Measurements from ENCODE around the gene UTRN. TPM values are rescaled to one million over a fixed set of nuclear protein-coding genes. Genes with fewer than 3 reads are reported as not detected.

The UTRN gene
- total and polyA plus RNA-seq, 9 donors, result 40.8 to 110 (median 61.4) TPM

DNA sequence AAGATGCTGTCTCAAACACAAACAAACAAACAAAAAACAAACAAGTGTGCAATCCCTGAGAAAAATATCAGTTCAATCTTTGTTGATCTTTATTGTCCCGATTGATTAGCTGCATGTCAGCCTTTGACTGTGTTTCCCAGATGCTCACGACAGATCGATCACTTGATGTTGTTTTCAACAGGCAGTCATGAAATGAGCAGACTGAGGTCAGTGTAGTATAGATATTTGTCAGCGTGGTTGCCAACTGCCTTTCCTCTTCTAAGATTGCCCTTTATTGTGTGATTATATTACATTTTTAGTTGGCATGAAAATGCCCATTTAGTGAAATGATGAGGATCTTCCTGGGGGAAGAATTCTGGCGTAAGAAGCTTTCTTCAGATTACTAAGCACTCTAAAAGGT, 25.6 kb downstream of the UTRN start:
- no peaks in the 10 kb centered on the region for H3K9me3 ChIP-seq (replicated peaks; ENCODE audit: control insufficient read depth, low read depth, low read length)
- 83% methylated on average over 2 of the region's 5 CpGs for WGBS (ENCODE audit: insufficient coverage)
- H3K36me3 ChIP-seq (ENCODE audit: control insufficient read depth, insufficient read depth, low read length), result peaks cover 15% of the 10 kb centered on the region
- H3K27me3 ChIP-seq (ENCODE audit: control insufficient read depth, insufficient read depth, low read length), result no peaks in the 10 kb centered on the region
- no peak for DNase-seq
- H3K4me3 ChIP-seq (ENCODE audit: low read length), result no peak overlapping the region
- H3K4me1 ChIP-seq (ENCODE audit: control insufficient read depth, insufficient read depth, low read length), result peaks cover 8% of the 10 kb centered on the region
- H3K27ac ChIP-seq (ENCODE audit: low read length), result no peak overlapping the region

DNA sequence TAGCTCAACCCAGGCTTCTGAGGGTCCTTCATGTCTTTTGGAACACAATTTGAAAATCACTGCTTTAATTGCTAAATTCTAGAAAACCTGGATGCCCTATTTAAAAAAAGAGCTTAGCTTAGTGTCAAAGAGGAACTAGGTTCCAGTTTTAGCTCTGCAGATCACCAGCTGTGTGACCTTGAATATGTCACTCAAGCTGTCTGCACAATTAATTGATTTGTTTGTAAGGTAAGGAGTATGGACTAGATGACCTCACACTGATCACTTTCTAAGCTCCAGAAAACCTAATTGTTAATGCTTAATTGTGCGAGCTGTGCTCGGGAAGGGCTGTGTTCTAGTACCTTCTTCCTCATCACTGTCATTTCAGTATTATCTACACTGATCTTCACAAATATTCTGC, 26.2 kb downstream of the UTRN start:
- H3K27me3 ChIP-seq (ENCODE audit: control insufficient read depth, insufficient read depth, low read length), result no peaks in the 10 kb centered on the region
- H3K27ac ChIP-seq (ENCODE audit: low read length), result no peak overlapping the region
- no peak overlapping the region for H3K4me3 ChIP-seq (ENCODE audit: low read length)
- H3K4me1 ChIP-seq (ENCODE audit: control insufficient read depth, insufficient read depth, low read length), result peaks cover 8% of the 10 kb centered on the region
- no peak for DNase-seq
- no peaks in the 10 kb centered on the region for H3K9me3 ChIP-seq (replicated peaks; ENCODE audit: control insufficient read depth, low read depth, low read length)
- peaks cover 15% of the 10 kb centered on the region for H3K36me3 ChIP-seq (ENCODE audit: control insufficient read depth, insufficient read depth, low read length)
- WGBS (ENCODE audit: insufficient coverage), result no CpG with 5 or more reads among the region's 2 CpGs

DNA sequence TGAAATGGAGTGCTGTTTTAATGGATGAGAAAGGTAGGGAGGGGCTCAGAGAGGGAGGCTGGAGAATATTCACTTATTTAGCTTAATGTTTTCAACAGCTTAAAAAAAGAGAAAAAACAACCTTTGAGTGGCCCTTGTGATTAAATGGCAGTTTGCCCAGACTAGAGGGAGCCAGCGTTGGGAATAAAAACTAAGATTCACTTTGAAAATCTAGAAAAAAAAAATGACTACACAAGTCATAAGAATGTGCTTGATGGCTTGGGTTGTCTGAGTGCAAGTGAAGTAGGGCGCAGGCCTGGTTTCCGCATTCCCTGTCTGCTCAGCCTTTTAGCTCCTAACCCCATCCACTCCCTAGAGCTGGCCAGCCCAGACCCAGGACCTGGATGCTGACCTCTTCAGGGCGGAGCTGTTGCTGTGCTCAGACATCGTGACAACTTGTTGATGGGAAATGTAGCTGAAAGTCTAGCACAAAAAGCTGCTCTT, 28.9 kb downstream of the UTRN start:
- H3K4me3 ChIP-seq (ENCODE audit: low read length), result no peak overlapping the region
- 56% methylated on average over 2 of the region's 5 CpGs for WGBS (ENCODE audit: insufficient coverage)
- peak overlapping the region; percentile 56 for H3K27ac ChIP-seq (ENCODE audit: low read length)
- H3K36me3 ChIP-seq (ENCODE audit: control insufficient read depth, insufficient read depth, low read length), result peaks cover 10% of the 10 kb centered on the region
- peaks cover 8% of the 10 kb centered on the region for H3K4me1 ChIP-seq (ENCODE audit: control insufficient read depth, insufficient read depth, low read length)
- H3K9me3 ChIP-seq (replicated peaks; ENCODE audit: control insufficient read depth, low read depth, low read length), result no peaks in the 10 kb centered on the region
- H3K27me3 ChIP-seq (ENCODE audit: control insufficient read depth, insufficient read depth, low read length), result no peaks in the 10 kb centered on the region
- DNase-seq, result peak; percentile 88

DNA sequence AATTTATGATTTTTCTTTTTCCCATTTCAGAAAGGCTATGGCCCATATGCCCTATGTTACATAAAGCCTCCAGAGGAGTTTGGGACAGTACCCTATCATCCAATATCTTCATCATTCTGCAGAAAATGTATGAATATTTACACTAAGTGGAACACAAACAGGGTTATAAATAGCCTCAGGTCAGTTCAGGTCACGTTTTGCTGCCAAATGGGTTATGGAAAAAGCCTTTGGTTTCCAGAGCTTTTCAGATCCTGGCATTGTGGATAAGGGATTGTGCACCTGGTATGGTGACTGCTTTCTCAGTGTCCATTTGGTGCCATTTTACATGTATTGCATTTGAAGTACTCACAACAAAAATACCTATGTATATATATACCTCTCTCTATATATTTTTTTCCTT, 29.4 kb downstream of the UTRN start:
- Histone ChIP-seq H3K27ac (ENCODE audit: low read length) (peak overlapping the region; percentile 56), H3K9me3 (replicated peaks; ENCODE audit: control insufficient read depth, low read depth, low read length) (no peaks in the 10 kb centered on the region), H3K4me3 (ENCODE audit: low read length) (no peak overlapping the region), H3K36me3 (ENCODE audit: control insufficient read depth, insufficient read depth, low read length) (peaks cover 5% of the 10 kb centered on the region), H3K4me1 (ENCODE audit: control insufficient read depth, insufficient read depth, low read length) (peaks cover 8% of the 10 kb centered on the region), H3K27me3 (ENCODE audit: control insufficient read depth, insufficient read depth, low read length) (no peaks in the 10 kb centered on the region)
- peak; percentile 35 for DNase-seq
- WGBS (ENCODE audit: insufficient coverage), result no CpG with 5 or more reads among the region's 1 CpG

DNA sequence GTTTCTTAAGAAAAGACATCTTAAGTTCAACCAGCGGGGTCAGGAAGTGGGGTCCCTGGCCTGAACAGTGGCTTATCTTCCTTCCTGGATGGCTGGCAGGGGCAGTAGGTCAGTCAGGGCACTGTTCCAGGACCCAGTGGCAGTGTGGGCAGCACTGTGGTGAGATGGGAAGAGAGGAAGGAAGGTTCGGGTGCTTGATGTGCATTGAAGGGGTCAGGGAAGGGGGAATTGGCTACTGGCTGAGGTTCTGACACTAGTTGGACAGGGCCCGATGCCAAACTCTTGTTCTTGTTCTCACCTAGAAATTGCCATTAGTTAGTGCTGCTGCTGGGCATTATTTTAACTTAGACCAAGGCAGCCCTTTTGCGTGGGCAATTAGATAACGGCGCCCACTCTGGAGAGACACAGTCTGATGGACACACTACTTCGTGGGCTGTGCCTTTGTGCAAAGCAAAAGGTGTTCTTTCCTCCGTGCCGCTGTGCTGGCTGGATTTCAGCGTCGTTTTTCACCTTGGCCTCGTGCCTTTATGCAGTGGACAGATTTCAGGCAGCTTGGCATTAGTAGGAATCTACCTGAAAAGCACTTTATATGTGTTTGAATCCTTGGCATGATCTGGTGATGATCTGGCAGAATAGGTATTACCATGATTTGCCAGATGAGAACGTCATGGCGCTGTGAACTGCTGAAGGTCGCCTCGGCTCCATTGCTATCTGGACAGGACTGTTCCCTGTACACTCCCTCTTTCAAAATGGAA, 30.3 kb downstream of the UTRN start:
- no peak for DNase-seq
- H3K36me3 ChIP-seq (ENCODE audit: control insufficient read depth, insufficient read depth, low read length), result no peaks in the 10 kb centered on the region
- H3K27ac ChIP-seq (ENCODE audit: low read length), result no peak overlapping the region
- H3K4me3 ChIP-seq (ENCODE audit: low read length), result no peak overlapping the region
- 80% methylated on average over 16 of the region's 16 CpGs for whole genome bisulfite sequencing (ENCODE audit: insufficient coverage)
- H3K9me3 ChIP-seq (replicated peaks; ENCODE audit: control insufficient read depth, low read depth, low read length), result no peaks in the 10 kb centered on the region
- H3K4me1 ChIP-seq (ENCODE audit: control insufficient read depth, insufficient read depth, low read length), result peaks cover 8% of the 10 kb centered on the region
- no peaks in the 10 kb centered on the region for H3K27me3 ChIP-seq (ENCODE audit: control insufficient read depth, insufficient read depth, low read length)

- H3K4me1 ChIP-seq (ENCODE audit: control insufficient read depth, insufficient read depth, low read length), result peaks cover 8% of the 10 kb centered on the region
- no peaks in the 10 kb centered on the region for H3K9me3 ChIP-seq (replicated peaks; ENCODE audit: control insufficient read depth, low read depth, low read length)
- H3K27me3 ChIP-seq (ENCODE audit: control insufficient read depth, insufficient read depth, low read length), result no peaks in the 10 kb centered on the region
- no peak overlapping the region for H3K4me3 ChIP-seq (ENCODE audit: low read length)
- H3K27ac ChIP-seq (ENCODE audit: low read length), result no peak overlapping the region
- WGBS (ENCODE audit: insufficient coverage), result 60% methylated on average over 1 of the region's 6 CpGs
- H3K36me3 ChIP-seq (ENCODE audit: control insufficient read depth, insufficient read depth, low read length), result no peaks in the 10 kb centered on the region
- no peak for DNase-seq
These were observed 31.1 kb downstream of the UTRN start for GRCh38 chr6:144315981-144316861.

DNA sequence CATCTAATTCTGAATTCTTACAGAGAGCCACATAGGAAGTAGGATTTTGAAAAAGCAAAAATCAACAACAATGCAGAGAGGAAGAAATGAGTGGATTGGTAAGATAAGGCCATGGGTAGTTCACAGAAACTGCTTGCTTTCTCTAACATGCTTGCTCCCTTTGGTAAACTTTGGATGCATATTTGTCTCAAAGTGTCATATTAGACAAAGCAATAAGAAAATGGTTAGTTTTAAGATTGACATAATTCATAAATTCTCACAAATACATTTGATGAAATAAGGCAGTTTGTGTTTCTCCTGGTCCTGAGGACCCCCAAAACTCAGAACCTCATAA, 31.7 kb downstream of the UTRN start:
- H3K27ac ChIP-seq (ENCODE audit: low read length), result no peak overlapping the region
- peaks cover 8% of the 10 kb centered on the region for H3K4me1 ChIP-seq (ENCODE audit: control insufficient read depth, insufficient read depth, low read length)

GRCh38 chr6:144317736-144318135, 32.6 kb downstream of the UTRN start:
- Histone ChIP-seq H3K9me3 (replicated peaks; ENCODE audit: control insufficient read depth, low read depth, low read length) (no peaks in the 10 kb centered on the region), H3K4me1 (ENCODE audit: control insufficient read depth, insufficient read depth, low read length) (peaks cover 8% of the 10 kb centered on the region), H3K4me3 (ENCODE audit: low read length) (no peak overlapping the region), H3K27ac (ENCODE audit: low read length) (peak overlapping the region; percentile 48), H3K36me3 (ENCODE audit: control insufficient read depth, insufficient read depth, low read length) (no peaks in the 10 kb centered on the region), H3K27me3 (ENCODE audit: control insufficient read depth, insufficient read depth, low read length) (no peaks in the 10 kb centered on the region)
- WGBS (ENCODE audit: insufficient coverage), result no CpG with 5 or more reads among the region's 2 CpGs
- peak; percentile 88 for DNase-seq

More for the DNA sequence above, 31.7 kb downstream of the UTRN start:
- Histone ChIP-seq H3K27me3 (ENCODE audit: control insufficient read depth, insufficient read depth, low read length) (no peaks in the 10 kb centered on the region), H3K4me3 (ENCODE audit: low read length) (no peak overlapping the region), H3K36me3 (ENCODE audit: control insufficient read depth, insufficient read depth, low read length) (no peaks in the 10 kb centered on the region), H3K9me3 (replicated peaks; ENCODE audit: control insufficient read depth, low read depth, low read length) (no peaks in the 10 kb centered on the region)
- no peak for DNase-seq

- Histone ChIP-seq H3K4me3 (ENCODE audit: low read length) (no peak overlapping the region), H3K9me3 (replicated peaks; ENCODE audit: control insufficient read depth, low read depth, low read length) (no peaks in the 10 kb centered on the region), H3K27ac (ENCODE audit: low read length) (no peak overlapping the region), H3K27me3 (ENCODE audit: control insufficient read depth, insufficient read depth, low read length) (no peaks in the 10 kb centered on the region), H3K4me1 (ENCODE audit: control insufficient read depth, insufficient read depth, low read length) (peaks cover 2% of the 10 kb centered on the region), H3K36me3 (ENCODE audit: control insufficient read depth, insufficient read depth, low read length) (no peaks in the 10 kb centered on the region)
- DNase-seq, result no peak
- WGBS (ENCODE audit: insufficient coverage), result no CpG with 5 or more reads among the region's 4 CpGs
These were observed 34.1 kb downstream of the UTRN start for GRCh38 chr6:144319211-144319610.

DNA sequence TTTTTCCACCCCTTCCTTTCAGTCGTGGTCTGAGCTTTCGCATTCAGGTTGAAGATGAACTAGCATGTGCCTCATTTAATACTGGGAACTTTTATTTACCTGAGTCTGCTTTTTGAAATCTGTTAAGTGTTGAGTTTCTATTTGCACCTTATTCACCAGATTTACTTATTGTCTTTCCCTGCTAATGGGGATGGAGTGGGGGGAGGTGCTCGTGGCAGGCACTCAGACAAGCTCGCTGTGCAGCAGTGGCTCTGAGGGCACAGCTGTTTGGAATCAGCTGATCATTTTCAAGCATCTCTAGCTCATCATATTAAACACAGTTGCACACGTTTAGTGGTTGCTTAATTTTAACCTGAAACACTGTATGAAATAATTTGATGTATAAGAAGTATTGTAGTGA, 35.6 kb downstream of the UTRN start:
- no CpG with 5 or more reads among the region's 5 CpGs for WGBS (ENCODE audit: insufficient coverage)
- peaks cover 3% of the 10 kb centered on the region for H3K4me1 ChIP-seq (ENCODE audit: control insufficient read depth, insufficient read depth, low read length)

More for the DNA sequence above, 35.6 kb downstream of the UTRN start:
- no peaks in the 10 kb centered on the region for H3K9me3 ChIP-seq (replicated peaks; ENCODE audit: control insufficient read depth, low read depth, low read length)
- DNase-seq, result no peak
- H3K27me3 ChIP-seq (ENCODE audit: control insufficient read depth, insufficient read depth, low read length), result no peaks in the 10 kb centered on the region
- no peak overlapping the region for H3K27ac ChIP-seq (ENCODE audit: low read length)
- H3K4me3 ChIP-seq (ENCODE audit: low read length), result no peak overlapping the region
- H3K36me3 ChIP-seq (ENCODE audit: control insufficient read depth, insufficient read depth, low read length), result no peaks in the 10 kb centered on the region
